HG02884 (cell line): Measurements from ENCODE around the gene CCL7.

ENCODE experiments used
- ATAC-seq: cut with Tn5 transposase; IDR thresholded peaks from one replicate; pipeline ENCODE4 v1.9.1; 2021; ENCODE audit warnings: mild to moderate bottlenecking, moderate library complexity; ENCODE audit not compliant: unreplicated experiment

Gene CCL7

DNA sequence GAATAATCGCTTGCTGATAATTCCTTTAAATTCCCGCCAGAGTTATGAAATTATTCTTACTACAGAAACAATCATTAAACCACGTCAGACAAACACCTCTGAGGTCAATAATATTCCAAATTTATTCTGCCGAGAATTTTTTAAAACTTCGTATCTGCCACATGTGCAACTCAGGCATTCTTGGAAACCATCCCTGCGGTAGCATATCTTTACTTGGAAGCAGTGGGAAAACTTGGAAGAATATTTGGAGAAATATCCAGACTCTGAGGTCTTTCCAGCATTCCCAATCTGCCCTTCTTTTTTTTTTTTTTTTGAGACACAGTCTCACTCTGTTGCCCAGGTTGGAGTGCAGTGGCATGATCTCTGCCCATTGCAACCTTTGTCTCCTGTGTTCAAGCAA is 13.6 kb downstream of the CCL7 start:
- ATAC-seq, result no peak

DNA sequence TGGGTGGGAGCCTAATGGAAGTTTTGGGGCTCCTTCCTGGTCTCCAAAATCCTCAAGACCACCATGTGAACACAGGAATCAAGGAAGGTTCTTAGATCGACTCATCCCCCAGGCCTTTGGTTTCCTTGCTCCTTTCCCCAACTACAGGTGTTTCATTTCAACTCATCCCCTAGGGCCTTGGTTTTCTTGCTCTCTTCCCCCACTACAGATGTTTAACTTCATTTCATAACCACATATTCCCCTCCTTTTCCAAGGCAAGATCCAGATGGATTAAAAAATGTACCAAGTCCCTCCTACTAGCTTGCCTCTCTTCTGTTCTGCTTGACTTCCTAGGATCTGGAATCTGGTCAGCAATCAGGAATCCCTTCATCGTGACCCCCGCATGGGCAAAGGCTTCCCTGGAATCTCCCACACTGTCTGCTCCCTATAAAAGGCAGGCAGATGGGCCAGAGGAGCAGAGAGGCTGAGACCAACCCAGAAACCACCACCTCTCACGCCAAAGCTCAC is 15.3 kb downstream of the CCL7 start, which contains the start of gene CCL11:
Gene CCL11, plus strand, starts transcription at position 457 of the 507 bp plus-strand sequence. CDS start 67 bp downstream, outside the sequence.
- ATAC-seq, result no peak

DNA sequence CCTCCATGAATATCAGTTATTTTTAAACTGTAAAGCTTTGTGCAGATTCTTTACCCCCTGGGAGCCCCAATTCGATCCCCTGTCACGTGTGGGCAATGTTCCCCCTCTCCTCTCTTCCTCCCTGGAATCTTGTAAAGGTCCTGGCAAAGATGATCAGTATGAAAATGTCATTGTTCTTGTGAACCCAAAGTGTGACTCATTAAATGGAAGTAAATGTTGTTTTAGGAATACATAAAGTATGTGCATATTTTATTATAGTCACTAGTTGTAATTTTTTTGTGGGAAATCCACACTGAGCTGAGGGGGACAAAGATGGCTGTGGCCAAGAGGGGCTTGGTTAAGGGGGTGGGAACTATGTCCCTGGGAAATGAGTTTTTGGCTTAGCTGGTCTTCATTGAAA is 17.9 kb downstream of the CCL7 start:
- no peak for ATAC-seq

DNA sequence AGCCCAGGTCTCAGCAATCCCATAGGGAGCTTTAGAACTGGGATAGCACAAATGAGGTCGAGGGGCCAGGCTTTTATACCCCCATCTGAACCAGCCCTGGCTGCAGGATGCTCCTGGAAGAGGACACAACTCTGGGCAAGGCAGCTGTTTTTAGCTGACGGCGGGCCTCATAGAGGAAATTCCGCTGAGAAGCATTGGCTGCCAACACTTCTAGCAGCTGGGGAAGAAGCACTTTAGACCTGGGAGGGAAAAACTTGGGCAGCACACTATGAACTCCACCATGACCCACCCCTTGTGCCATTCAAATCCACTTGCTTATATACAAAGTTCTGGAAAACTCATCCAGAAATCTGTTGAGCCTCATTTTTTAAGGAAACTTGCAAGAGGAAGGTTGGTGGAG is 20.6 kb downstream of the CCL7 start:
- ATAC-seq, result no peak

DNA sequence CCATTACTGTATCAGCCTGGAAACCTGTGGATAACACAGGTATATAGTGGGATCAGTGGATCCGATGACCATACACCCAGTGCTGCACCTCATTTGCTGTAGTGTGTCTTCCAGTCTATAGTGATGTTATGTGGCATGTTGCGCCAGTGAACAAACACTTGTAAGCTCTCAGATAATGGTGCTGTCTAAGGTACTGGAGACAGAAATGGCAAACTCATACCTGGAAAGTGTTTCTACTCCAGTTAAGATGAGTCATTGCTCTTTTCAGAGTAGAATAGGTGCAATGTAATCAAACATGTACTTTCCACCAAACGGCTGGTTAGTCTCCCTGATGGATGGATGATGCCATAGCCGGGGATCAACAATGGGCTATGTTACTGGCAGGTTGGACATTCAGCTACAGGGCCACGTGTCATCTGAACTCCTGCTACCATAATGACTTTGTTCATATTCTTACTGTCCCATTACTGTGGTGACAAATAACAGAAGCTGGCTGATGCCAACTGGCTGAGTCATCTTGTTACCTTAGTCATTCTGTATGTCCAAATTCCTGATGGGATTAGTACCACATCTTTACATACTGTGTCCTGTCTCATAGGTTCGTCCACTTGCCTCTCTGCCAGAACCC is 21.8 kb downstream of the CCL7 start:
- no peak for ATAC-seq

DNA sequence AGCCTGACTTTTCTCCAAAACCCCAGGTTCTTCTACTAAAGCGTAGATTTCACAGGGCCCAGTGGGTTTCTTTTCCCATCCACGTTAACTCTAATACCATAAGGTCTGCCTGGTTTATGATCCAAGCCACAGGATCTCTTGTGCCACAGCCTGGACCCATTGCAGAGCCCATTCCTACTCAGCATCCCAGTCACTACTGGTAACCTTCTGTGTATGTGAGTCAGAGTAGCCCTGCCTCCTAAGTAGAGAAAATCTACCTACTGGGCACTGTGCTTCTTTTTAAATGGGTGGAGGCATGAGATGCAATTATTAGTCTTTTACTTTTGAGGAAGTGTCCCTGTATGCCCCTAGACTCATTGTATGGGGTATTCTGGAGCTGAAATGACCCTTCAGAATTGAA is 29.0 kb downstream of the CCL7 start:
- no peak for ATAC-seq

DNA sequence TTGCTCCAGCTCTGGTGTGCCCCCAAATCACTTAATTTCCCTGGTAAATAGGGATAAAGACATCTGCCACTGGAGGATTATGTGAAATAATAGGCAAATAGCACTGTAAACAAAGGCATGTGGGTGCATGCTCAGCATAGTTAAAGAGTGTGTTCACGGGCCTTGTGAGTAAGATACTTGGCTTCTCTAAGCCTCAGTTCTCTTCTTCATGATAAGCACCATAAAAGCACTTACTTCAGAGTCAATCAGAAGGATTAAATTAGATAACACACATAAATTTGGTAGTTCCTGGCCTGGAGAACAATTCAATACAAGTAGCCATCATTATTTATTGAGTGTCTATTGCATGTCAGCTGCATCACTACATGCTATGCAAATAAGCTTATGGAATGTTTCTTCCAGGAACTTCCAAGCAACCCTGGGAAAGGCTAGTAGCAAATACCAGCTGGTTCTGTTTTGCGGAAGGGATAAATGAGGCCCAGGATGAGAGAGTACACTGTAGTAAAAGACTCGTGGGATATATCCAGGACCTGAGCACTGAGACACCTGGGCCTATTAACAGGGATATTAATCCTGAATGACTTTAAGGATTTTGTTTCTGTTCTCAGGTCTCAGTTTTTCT is 30.0 kb downstream of the CCL7 start:
- ATAC-seq, result no peak

DNA sequence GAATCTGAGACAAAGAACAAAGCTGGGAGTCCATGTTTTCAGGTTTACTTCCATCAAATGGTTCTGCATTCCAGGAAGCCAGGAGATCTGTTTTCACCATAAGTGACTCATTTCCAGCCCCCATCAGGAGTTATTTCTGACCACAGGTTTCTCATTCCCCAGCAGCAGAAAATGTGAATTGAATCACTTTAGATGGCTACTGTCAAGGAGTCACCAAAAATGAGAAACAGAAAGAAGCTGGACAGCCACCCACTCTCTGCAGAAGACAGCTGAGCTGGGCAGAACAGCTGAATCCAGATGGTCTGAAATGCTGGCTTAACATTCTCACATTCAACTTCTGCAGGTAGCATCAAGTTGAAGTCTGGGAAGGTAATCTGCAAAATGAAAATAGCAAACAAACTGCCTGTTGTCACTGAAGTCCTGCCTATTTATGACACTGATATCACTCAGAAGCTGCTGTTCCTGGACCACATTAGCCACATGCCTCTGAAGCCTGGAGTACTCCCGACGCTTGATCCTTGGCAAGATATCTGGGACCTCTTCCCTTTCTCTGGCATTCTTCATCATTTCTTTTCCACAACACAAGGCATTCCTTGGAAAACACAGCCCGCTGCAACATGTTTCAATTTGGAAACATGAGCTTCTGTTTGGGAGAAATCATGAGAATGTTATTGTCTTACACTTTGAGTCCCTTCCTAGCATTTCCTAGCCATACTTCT is 30.8 kb downstream of the CCL7 start:
- ATAC-seq, result no peak

DNA sequence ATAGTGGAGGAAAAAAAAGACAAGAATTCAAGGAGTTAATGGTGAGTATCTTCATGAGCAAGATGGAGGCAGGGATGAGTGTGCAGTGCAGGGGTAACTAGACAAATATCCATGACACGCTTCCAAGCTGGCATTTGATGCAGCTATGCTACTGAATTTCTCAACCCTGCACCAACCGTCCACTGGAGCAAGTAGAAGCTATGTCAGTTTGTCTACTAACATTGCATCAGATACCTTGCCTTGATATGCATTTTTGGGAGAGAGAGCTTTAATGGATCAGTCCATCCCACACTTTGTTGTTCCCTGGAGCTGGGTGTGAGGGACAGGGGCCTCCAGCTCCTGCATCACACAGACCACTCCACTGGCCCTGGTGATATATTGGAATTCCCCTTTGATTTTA is 32.0 kb downstream of the CCL7 start:
- ATAC-seq, result no peak

DNA sequence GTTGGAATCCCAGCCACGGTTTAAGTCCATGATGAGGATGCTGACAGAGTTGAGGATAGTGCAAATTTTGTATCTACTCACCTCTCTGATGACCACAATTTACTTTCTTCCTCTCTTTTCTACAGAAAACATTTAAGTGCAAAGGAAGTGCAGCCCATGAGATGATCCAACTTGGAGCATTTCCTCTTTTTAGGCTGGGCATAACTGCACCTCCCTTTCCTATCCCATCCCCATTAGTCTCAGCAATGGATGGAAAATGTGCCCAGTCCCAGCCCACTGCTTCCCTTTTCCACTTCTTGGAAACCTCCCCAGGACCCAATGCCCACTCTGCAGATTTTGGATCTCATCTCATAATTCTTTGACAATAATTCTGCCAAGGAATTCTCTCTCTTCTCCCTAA is 32.6 kb downstream of the CCL7 start:
- no peak for ATAC-seq

DNA sequence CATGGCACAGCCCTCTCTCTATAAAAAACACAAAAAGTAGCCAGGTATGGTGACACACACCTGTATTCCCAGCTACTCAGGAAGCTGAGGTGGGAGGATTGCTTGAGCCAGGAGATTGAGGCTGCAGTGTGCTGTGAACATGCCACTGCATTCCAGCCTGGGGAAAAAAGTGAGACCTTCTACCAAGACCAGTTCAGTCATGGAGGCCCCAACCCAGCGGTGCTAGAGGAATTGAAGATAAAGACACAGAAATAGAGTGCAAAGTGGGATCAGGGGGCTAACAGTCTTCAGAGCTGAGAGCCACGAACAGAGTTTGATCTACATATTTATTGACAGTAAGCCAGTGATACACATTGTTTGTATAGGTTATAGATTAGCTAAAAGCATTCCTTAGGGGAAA is 33.6 kb downstream of the CCL7 start:
- ATAC-seq, result no peak

DNA sequence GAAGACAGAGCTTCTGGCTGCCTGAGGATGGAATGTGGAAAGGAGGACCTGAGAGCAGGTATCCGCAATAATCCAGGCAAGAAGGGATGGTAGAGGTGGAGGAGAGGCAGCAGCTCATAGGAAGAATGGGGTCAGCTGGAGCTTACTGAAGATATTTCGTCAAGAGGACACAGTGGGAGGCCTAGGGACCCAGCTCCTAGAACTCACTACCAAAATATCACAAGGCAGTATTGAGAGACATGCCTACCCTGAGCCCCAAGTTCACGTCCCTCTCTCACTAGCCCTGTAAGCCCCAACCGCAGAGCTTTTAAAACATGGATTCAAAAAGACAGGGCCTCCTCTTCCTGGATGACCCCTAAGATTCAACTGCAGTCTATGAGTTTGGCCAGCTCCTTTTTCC is 35.0 kb downstream of the CCL7 start:
- no peak for ATAC-seq

DNA sequence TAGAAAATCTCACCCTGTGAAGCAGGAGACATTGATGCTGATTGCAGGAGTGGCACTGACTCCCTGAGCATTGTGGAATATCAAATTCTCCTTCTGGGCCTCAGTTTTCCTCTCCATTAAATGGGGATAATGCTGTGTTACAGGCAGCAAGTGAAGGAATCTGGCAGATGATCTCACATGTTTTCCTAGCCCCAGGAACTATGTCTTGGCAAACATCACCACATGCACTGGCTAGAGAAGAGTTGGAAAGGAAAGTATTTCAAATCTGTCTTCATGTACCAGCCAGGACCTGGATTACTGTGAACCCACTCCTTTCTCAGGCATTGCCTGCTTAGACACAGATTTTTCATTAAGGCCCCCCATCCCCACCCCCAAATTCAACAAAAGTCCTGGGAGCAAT is 35.6 kb downstream of the CCL7 start:
- no peak for ATAC-seq

DNA sequence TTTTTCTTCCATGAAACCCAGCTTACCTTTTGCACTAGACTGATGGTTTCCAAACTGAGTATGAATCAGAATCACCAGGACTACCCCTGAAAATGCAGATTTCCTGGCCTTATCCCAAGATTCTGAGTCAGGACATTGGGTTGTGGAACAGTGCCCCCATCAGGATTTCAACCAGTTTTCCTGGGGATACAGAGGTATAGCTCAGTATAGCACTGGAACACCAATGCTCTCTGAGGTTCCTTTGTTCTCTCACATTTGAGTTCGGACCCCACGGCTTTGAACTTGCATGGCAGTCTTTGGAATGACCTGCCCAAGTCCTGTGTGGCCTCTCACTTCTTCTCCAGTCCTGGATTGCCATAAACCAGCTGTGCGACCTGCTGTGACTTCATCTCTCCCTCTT is 36.4 kb downstream of the CCL7 start:
- no peak for ATAC-seq

DNA sequence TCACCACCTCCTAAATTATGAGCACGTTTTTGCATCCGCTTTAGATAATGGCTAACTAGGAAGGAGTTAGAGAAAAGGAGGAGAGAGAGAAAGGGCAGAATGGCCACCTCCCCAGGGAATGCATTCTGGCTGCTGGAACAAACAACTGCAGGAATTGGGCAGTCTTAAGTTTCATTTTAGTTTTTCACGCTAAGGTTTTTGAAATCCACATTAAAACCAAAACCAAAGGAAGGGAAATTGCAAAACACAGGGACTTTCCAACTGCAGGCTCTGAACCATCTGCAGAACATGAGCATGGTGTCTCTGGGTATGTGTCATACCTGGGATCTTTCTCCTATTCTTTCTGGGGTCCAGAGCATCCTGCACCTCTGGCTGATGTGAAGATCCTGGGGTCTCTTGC is 37.1 kb downstream of the CCL7 start:
- no peak for ATAC-seq

DNA sequence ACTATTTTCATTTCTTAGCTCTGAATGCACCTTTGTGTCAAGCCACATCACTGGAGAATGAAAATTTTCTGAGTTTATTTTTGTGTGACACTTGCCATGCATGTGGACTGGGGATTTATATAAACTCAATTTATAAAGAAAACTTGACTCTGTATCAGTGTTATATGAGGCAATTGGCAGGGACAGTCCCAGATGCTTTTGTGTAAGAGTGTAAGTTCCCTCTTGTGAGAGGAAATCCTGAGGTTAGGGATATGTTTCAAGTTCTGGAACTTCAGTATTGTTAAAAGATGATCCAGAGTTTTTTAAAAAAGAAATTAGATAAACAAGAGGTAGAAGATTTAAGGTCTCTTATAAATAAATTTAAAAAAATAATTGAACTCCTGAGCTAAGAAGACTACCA is 38.4 kb downstream of the CCL7 start:
- no peak for ATAC-seq

DNA sequence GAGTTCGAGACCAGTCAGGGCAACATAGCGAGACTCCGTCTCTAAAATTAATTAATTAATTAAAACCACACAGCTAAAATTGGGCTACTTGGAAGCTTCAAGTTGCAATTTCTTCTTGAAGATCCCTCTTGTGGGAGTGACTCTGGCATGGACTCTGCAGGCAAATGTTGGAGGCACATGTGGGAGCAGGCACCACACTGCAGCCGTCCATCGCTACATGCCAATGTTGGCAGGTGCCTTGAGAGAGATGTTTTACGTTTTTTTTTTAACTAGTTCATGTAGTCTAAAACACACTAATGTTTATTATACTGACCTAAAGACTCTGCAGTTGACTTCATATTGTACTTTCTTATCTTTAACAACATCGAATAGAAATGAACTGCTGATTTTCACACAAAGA is 41.3 kb downstream of the CCL7 start:
- ATAC-seq, result no peak

DNA sequence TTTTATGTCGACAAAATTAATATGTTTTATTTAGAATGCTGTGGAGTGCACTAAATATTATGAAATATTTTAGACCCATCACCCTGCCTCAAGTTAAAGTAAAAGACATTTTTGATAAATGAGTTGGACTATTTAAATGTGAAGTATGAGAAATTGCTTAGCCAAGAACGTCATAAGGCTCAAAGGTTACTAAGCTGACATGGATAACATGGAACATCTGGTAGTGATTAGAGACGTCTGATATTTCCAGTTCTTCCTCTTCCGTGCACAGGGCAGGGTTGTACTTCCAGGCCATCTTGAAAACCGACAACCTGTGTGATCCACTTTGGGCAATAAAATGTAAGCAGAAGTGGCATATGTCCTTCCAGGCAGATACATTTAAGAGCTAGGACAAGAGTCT is 42.1 kb downstream of the CCL7 start:
- no peak for ATAC-seq

DNA sequence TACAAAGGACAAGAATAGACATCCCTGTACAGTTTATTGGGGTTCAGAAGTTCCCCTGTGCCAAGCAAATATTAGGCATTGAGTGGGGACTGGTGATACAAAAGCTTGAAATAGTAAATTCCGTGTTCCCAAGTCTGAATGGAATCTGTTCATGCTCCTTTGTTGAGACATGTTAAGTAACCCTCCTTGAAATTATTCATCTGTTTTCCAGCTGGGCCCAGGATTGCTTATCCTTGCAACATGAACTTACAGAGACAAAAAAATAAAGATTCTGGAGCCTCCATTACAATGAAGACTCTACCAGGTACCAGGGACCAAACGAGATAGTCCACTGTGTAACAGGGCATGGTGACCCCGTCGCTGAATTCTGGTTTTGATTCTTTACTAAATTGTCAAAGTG is 43.1 kb downstream of the CCL7 start:
- ATAC-seq, result no peak

DNA sequence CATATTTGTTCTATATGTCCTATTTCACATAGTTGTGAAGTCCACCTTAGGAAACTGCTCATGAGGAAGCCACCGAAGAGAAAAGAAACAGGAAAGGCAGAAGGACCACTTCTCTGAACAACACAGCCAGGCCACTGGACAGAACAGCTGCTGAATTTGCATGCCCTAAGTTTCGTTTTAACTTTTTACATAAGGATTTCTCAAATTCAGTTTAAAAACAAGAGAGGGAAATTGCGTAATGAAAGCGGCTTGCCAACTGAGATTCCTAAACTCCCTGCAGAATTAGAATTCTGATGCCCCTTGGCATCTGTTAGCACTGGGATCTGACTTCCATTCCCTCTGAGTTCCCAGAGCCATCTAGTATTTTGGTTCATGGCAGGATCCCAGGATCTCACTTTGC is 44.3 kb downstream of the CCL7 start:
- no peak for ATAC-seq

DNA sequence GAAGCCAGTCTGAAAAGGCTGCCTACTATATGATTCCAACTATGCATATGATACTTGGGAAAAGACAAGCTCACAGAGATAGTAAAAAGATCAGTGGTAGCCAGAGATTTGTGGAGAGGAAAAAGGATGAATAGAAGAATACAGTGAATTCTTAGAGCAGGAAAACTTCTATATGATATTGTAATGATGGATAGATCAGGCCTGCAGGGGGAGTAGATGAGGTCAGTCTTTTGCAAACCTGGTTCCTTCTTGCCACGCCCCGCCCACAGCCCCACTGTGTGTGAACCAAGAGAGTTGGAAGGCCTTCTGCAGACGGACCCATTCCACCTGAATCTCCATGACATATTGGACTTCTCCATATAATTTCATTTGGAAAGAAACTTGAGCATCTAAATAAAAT is 48.5 kb downstream of the CCL7 start:
- ATAC-seq, result no peak

DNA sequence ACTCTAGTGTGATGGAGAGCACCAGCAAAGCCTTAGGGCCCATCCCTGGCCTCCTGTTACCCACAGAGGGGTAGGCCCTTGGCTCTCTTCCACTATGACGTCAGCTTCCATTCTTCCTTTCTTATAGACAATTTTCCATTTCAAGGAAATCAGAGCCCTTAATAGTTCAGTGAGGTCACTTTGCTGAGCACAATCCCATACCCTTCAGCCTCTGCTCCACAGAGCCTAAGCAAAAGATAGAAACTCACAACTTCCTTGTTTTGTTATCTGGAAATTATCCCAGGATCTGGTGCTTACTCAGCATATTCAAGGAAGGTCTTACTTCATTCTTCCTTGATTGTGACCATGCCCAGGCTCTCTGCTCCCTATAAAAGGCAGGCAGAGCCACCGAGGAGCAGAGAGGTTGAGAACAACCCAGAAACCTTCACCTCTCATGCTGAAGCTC is 49.0 kb downstream of the CCL7 start, which contains the start of gene CCL8:
Gene CCL8, plus strand, starts transcription at position 397 of the 445 bp plus-strand sequence. CDS start 67 bp downstream, outside the sequence.
- no peak for ATAC-seq
